Progenitor cell of endocrine pancreas (in vitro differentiated cells): ENCODE results near the gene PCSK9. TPM values are rescaled to one million over a fixed set of nuclear protein-coding genes. Genes with fewer than 3 reads are reported as not detected.

Source experiments
- DNase-seq: peaks from one replicate; pipeline ENCODE4 v3.0.0; 2021; ENCODE audit warnings: low spot score; ENCODE audit not compliant: unreplicated experiment
- H3K27ac Mint-ChIP-seq: 2 replicates; pipeline ENCODE4 v1.8.0; 2021; ENCODE audit warnings: mild to moderate bottlenecking, moderate library complexity, mixed read lengths
- H3K27me3 Mint-ChIP-seq: 2 replicates; pipeline ENCODE4 v1.8.0; 2021; ENCODE audit warnings: mixed read lengths
- H3K36me3 Mint-ChIP-seq: 2 replicates; pipeline ENCODE4 v1.8.0; 2022; ENCODE audit warnings: mixed read lengths; ENCODE audit not compliant: insufficient read depth
- H3K4me1 Mint-ChIP-seq: 2 replicates; pipeline ENCODE4 v1.8.0; 2021; ENCODE audit warnings: low read depth, mixed read lengths
- H3K4me3 Mint-ChIP-seq: 2 replicates; pipeline ENCODE4 v1.8.0; 2021; ENCODE audit warnings: low read depth, mild to moderate bottlenecking, moderate library complexity, mixed read lengths
- H3K9me3 Mint-ChIP-seq: 2 replicates; pipeline ENCODE4 v1.8.0; 2021; ENCODE audit warnings: low read depth, mixed read lengths
- total RNA-seq: library from RNA; stranded (reverse); gene quantifications from 2 replicates; pipeline ENCODE4 v1.2.1, GENCODE V29; 2021
- TF ChIP-seq, protein P1 (sequence below): fragments of 200-600 bp; sonication (generic); IDR thresholded peaks from one replicate; pipeline ENCODE4 v1.5.0; 2021; ENCODE audit warnings: antibody characterized with exemption, mild to moderate bottlenecking; ENCODE audit not compliant: unreplicated experiment

Gene PCSK9
- total RNA-seq, 1 donor from 2014 or later, result 18.7 TPM

GRCh38 chr1:55087439-55087838 is 48.1 kb downstream of the PCSK9 start:
- Mint-ChIP-seq H3K4me3 (no peak overlapping the region), H3K4me1 (no peaks in the 10 kb centered on the region), H3K36me3 (peaks cover 27% of the 10 kb centered on the region), H3K27ac (no peak overlapping the region), H3K27me3 (no peaks in the 10 kb centered on the region), H3K9me3 (no peaks in the 10 kb centered on the region)
- no peak for DNase-seq
- TF ChIP-seq, protein P1, sequence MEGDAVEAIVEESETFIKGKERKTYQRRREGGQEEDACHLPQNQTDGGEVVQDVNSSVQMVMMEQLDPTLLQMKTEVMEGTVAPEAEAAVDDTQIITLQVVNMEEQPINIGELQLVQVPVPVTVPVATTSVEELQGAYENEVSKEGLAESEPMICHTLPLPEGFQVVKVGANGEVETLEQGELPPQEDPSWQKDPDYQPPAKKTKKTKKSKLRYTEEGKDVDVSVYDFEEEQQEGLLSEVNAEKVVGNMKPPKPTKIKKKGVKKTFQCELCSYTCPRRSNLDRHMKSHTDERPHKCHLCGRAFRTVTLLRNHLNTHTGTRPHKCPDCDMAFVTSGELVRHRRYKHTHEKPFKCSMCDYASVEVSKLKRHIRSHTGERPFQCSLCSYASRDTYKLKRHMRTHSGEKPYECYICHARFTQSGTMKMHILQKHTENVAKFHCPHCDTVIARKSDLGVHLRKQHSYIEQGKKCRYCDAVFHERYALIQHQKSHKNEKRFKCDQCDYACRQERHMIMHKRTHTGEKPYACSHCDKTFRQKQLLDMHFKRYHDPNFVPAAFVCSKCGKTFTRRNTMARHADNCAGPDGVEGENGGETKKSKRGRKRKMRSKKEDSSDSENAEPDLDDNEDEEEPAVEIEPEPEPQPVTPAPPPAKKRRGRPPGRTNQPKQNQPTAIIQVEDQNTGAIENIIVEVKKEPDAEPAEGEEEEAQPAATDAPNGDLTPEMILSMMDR, result no peak

GRCh38 chr1:55088413-55088812 is 49.1 kb downstream of the PCSK9 start:
- no peaks in the 10 kb centered on the region for H3K9me3 Mint-ChIP-seq
- peak overlapping the region; percentile 15 for H3K27ac Mint-ChIP-seq
- DNase-seq, result no peak
- peaks cover 22% of the 10 kb centered on the region for H3K36me3 Mint-ChIP-seq
- TF ChIP-seq, protein P1, result no peak
- no peaks in the 10 kb centered on the region for H3K4me1 Mint-ChIP-seq
- H3K27me3 Mint-ChIP-seq, result no peaks in the 10 kb centered on the region
- no peak overlapping the region for H3K4me3 Mint-ChIP-seq

- Mint-ChIP-seq H3K4me3 (no peak overlapping the region), H3K27ac (no peak overlapping the region), H3K4me1 (no peaks in the 10 kb centered on the region), H3K36me3 (peaks cover 24% of the 10 kb centered on the region), H3K27me3 (no peaks in the 10 kb centered on the region), H3K9me3 (no peaks in the 10 kb centered on the region)
- DNase-seq, result no peak
- TF ChIP-seq, protein P1, result no peak
Measured at GRCh38 chr1:55089683-55090082, 50.3 kb downstream of the PCSK9 start.

- Mint-ChIP-seq H3K27me3 (no peaks in the 10 kb centered on the region), H3K36me3 (peaks cover 30% of the 10 kb centered on the region), H3K27ac (no peak overlapping the region), H3K4me3 (no peak overlapping the region), H3K4me1 (no peaks in the 10 kb centered on the region), H3K9me3 (no peaks in the 10 kb centered on the region)
- DNase-seq, result no peak
- TF ChIP-seq, protein P1, result no peak
Measured at GRCh38 chr1:55092475-55092874, 53.1 kb downstream of the PCSK9 start.

DNA sequence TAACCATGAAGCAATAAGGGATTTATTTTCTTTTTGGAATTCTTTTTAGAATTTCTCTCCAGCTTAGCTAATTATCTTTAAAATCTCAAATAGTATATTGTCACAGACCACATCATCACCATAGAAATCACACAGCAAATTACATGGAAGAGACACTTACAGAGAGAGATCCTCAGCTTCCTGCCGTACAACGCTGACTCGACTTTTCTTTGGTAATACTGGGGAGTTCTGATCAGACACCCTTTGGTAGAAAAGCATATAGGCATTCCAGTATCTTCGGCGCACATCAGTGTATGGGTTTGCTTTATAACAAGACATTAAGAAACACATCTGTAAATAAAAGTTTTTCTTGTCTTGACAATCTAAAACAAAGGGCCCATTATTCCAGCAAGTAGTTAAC is 55.7 kb downstream of the PCSK9 start:
- Mint-ChIP-seq H3K4me3 (no peak overlapping the region), H3K9me3 (no peaks in the 10 kb centered on the region), H3K36me3 (peaks cover 32% of the 10 kb centered on the region), H3K27ac (no peak overlapping the region), H3K27me3 (no peaks in the 10 kb centered on the region), H3K4me1 (no peaks in the 10 kb centered on the region)
- no peak for DNase-seq
- TF ChIP-seq, protein P1, result no peak
